Activated CD8-positive, alpha-beta memory T cell treated with anti-CD3 and anti-CD28 coated beads for 24 hours (primary cell): ENCODE results near the gene PLA2G4D.

Experiments used
- DNase-seq: peaks from one replicate; pipeline ENCODE4 v3.0.0-alpha.2; 2020

The PLA2G4D gene

GRCh38 chr15:42070976-42071350 lies 23.4 kb downstream of the PLA2G4D start:
- no peak for DNase-seq

- no peak for DNase-seq
These were observed 23.9 kb downstream of the PLA2G4D start for GRCh38 chr15:42070279-42070975.

GRCh38 chr15:42069496-42070278 lies 24.7 kb downstream of the PLA2G4D start:
- no peak for DNase-seq

GRCh38 chr15:42069025-42069424 lies 25.3 kb downstream of the PLA2G4D start:
- no peak for DNase-seq

GRCh38 chr15:42068601-42069000 lies 25.8 kb downstream of the PLA2G4D start:
- DNase-seq = no peak

GRCh38 chr15:42066764-42067415 lies 27.5 kb downstream of the PLA2G4D start:
- DNase-seq = no peak

GRCh38 chr15:42065468-42065867 lies 28.9 kb downstream of the PLA2G4D start:
- no peak for DNase-seq

GRCh38 chr15:42065033-42065432 lies 29.3 kb downstream of the PLA2G4D start:
- peak; percentile 45 for DNase-seq

- DNase-seq = no peak
These were observed 30.1 kb downstream of the PLA2G4D start for GRCh38 chr15:42064271-42064670.

- DNase-seq = no peak
These were observed 31.1 kb downstream of the PLA2G4D start for GRCh38 chr15:42063122-42063848.

GRCh38 chr15:42062284-42062806 lies 32.0 kb downstream of the PLA2G4D start:
- DNase-seq = no peak

- DNase-seq = no peak
These were observed 33.6 kb downstream of the PLA2G4D start for GRCh38 chr15:42060797-42061196.

- DNase-seq = no peak
These were observed 33.9 kb downstream of the PLA2G4D start for GRCh38 chr15:42060477-42060763.

GRCh38 chr15:42059661-42060476 lies 34.5 kb downstream of the PLA2G4D start:
- peak; percentile 89 for DNase-seq

GRCh38 chr15:42058791-42059190 lies 35.6 kb downstream of the PLA2G4D start:
- DNase-seq = no peak

- peak; percentile 51 for DNase-seq
These were observed 36.3 kb downstream of the PLA2G4D start for GRCh38 chr15:42057799-42058646.

- DNase-seq = peak; percentile 78
These were observed 37.2 kb downstream of the PLA2G4D start for GRCh38 chr15:42056934-42057798.

- DNase-seq = no peak
These were observed 40.4 kb downstream of the PLA2G4D start for GRCh38 chr15:42053914-42054313.

GRCh38 chr15:42053010-42053409 lies 41.4 kb downstream of the PLA2G4D start:
- DNase-seq = no peak
